Measurements from ENCODE around the gene TFAP2D.

TFAP2D gene

GRCh38 chr6:50819466-50819903 is 106.2 kb downstream of the TFAP2D start:
- no peak for DNase-seq (ENCODE audit: low read depth)

- no peak for DNase-seq (ENCODE audit: low read depth)
Measured at GRCh38 chr6:50819904-50820868, 106.9 kb downstream of the TFAP2D start.

GRCh38 chr6:50820869-50821264 is 107.5 kb downstream of the TFAP2D start:
- DNase-seq (ENCODE audit: low read depth) = no peak

- DNase-seq (ENCODE audit: low read depth) = no peak
Measured at GRCh38 chr6:50821441-50822077, 108.2 kb downstream of the TFAP2D start.

GRCh38 chr6:50822078-50822476 is 108.8 kb downstream of the TFAP2D start:
- DNase-seq (ENCODE audit: low read depth) = no peak
